ENCODE measurements around the gene SPSB3. TPM values are rescaled to one million over a fixed set of nuclear protein-coding genes. Genes with fewer than 3 reads are reported as not detected.

Gene SPSB3
- total RNA-seq, 2 donors from 2014 or later: 28.0 to 28.1 TPM

- Mint-ChIP-seq H3K27ac (no peak overlapping the region), H3K9me3 (no peaks in the 10 kb centered on the region), H3K4me3 (no peak overlapping the region), H3K36me3 (ENCODE audit: low read depth) (peaks cover 37% of the 10 kb centered on the region), H3K27me3 (ENCODE audit: insufficient read depth) (no peaks in the 10 kb centered on the region), H3K4me1 (no peaks in the 10 kb centered on the region)
- DNase-seq: no peak
- Histone ChIP-seq H3K27ac (ENCODE audit: low read depth, low read length) (no peak overlapping the region), H3K36me3 (ENCODE audit: control insufficient read depth, insufficient read depth, low read length) (peaks cover 15% of the 10 kb centered on the region), H3K4me3 (ENCODE audit: low read length) (no peak overlapping the region), H3K9me3 (ENCODE audit: control insufficient read depth, low read length) (peaks cover 20% of the 10 kb centered on the region), H3K27me3 (ENCODE audit: control insufficient read depth, insufficient read depth, low read length, poor library complexity, severe bottlenecking) (no peaks in the 10 kb centered on the region), H3K4me1 (ENCODE audit: control insufficient read depth, insufficient read depth, low read length) (no peaks in the 10 kb centered on the region), H3K9ac (ENCODE audit: extremely low read depth, low read length, poor library complexity, severe bottlenecking) (no peak overlapping the region)
- no peak for TF ChIP-seq CTCF (conservative IDR thresholded peaks at IDR 0.05)
- 80 to 90% methylated on average over 2 to 7 of the region's 7 CpGs for WGBS, 2 experiments (ENCODE audit: insufficient coverage in 1 of 2, insufficient read length in 1 of 2)
These were observed 50.8 kb downstream of the SPSB3 start for GRCh38 chr16:1731603-1732002.

DNA sequence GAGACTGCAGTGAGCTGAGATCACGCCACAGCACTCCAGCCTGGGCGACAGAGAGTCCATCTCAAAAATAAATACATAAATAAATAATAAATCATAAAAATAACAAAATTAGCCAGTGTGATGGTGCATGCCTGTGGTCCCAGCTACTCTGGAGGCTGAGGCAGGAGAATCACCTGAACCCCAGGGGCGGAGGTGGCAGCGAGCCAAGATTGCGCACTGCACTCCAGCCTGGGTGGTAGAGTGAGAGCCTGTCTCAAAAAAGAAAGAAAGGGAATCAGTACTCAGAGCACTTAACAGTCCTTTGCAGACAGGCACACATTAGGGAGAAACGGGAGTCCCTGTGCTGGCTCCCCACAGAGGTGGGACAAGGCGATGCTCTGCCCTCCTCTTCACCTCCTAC lies 51.3 kb downstream of the SPSB3 start:
- H3K4me1 Mint-ChIP-seq: no peaks in the 10 kb centered on the region
- no peak for TF ChIP-seq CTCF (conservative IDR thresholded peaks at IDR 0.05)
- peaks cover 15% of the 10 kb centered on the region for H3K9me3 ChIP-seq (ENCODE audit: control insufficient read depth, low read length)
- H3K27ac ChIP-seq (ENCODE audit: low read depth, low read length): no peak overlapping the region
- no peaks in the 10 kb centered on the region for H3K4me1 ChIP-seq (ENCODE audit: control insufficient read depth, insufficient read depth, low read length)
- H3K4me3 Mint-ChIP-seq: no peak overlapping the region
- no peaks in the 10 kb centered on the region for H3K27me3 Mint-ChIP-seq (ENCODE audit: insufficient read depth)
- peaks cover 17% of the 10 kb centered on the region for H3K36me3 ChIP-seq (ENCODE audit: control insufficient read depth, insufficient read depth, low read length)
- DNase-seq: no peak
- 95 to 100% methylated on average over 2 to 5 of the region's 7 CpGs for WGBS, 2 experiments (ENCODE audit: insufficient coverage in 1 of 2, insufficient read length in 1 of 2)
- H3K36me3 Mint-ChIP-seq (ENCODE audit: low read depth): peaks cover 40% of the 10 kb centered on the region
- no peaks in the 10 kb centered on the region for H3K9me3 Mint-ChIP-seq
- H3K4me3 ChIP-seq (ENCODE audit: low read length): no peak overlapping the region
- H3K9ac ChIP-seq (ENCODE audit: extremely low read depth, low read length, poor library complexity, severe bottlenecking): no peak overlapping the region
- H3K27me3 ChIP-seq (ENCODE audit: control insufficient read depth, insufficient read depth, low read length, poor library complexity, severe bottlenecking): no peaks in the 10 kb centered on the region
- no peak overlapping the region for H3K27ac Mint-ChIP-seq

DNA sequence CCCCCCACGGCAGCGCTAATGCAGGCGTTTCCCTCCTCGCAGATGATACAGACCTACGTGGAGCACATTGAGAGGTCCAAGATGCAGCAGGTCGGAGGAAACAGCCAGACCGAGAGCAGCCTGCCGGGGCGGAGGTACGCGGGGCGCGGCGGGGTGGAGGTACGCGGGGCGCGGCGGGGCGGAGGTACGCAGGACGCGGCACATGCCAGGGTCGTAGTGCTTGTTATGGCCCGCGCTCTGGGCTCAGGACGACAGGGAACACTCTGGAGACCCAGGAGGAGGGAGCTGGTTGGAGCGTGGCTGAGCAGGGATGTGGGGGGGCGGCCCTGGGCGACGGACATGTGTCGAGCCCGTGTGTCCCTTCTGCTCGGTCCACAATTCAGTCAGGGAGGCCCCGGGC lies 52.9 kb downstream of the SPSB3 start:
- Mint-ChIP-seq H3K4me1 (no peaks in the 10 kb centered on the region), H3K27me3 (ENCODE audit: insufficient read depth) (no peaks in the 10 kb centered on the region), H3K9me3 (no peaks in the 10 kb centered on the region), H3K36me3 (ENCODE audit: low read depth) (peaks cover 41% of the 10 kb centered on the region), H3K4me3 (no peak overlapping the region), H3K27ac (no peak overlapping the region)
- Histone ChIP-seq H3K9me3 (ENCODE audit: control insufficient read depth, low read length) (no peaks in the 10 kb centered on the region), H3K27ac (ENCODE audit: low read depth, low read length) (no peak overlapping the region), H3K4me1 (ENCODE audit: control insufficient read depth, insufficient read depth, low read length) (no peaks in the 10 kb centered on the region), H3K9ac (ENCODE audit: extremely low read depth, low read length, poor library complexity, severe bottlenecking) (no peak overlapping the region), H3K27me3 (ENCODE audit: control insufficient read depth, insufficient read depth, low read length, poor library complexity, severe bottlenecking) (no peaks in the 10 kb centered on the region), H3K4me3 (ENCODE audit: low read length) (no peak overlapping the region), H3K36me3 (ENCODE audit: control insufficient read depth, insufficient read depth, low read length) (peaks cover 16% of the 10 kb centered on the region)
- no peak for DNase-seq
- WGBS, 2 experiments (ENCODE audit: insufficient coverage in 1 of 2, insufficient read length in 1 of 2): 94 to 97% methylated on average over 28 to 32 of the region's 35 CpGs
- no peak for TF ChIP-seq CTCF (conservative IDR thresholded peaks at IDR 0.05)

All from endodermal cell (in vitro differentiated cells).